Activated T-helper 17 cell treated with anti-CD3 and anti-CD28 coated beads, Interleukin-2, amount 50 U/mL, for 72 hours (primary cell): ENCODE results near the gene BBS4. TPM values are rescaled to one million over a fixed set of nuclear protein-coding genes. Genes with fewer than 3 reads are reported as not detected.
A peak's percentile ranks its signal among the peaks of the same experiment; 100 is the strongest.

ENCODE experiments used
- ATAC-seq: fragments of 150-1000 bp; cut with Tn5 transposase; replicated peaks from 2 replicates; pipeline ENCODE4 v1.10.0; 2021; ENCODE audit warnings: mild to moderate bottlenecking, moderate library complexity
- H3K27ac Mint-ChIP-seq: one replicate; pipeline ENCODE4 v1.8.0; 2022; ENCODE audit warnings: mixed read lengths
- H3K27me3 Mint-ChIP-seq: one replicate; pipeline ENCODE4 v1.8.0; 2022; ENCODE audit warnings: mixed read lengths
- H3K36me3 Mint-ChIP-seq: one replicate; pipeline ENCODE4 v1.8.0; 2022; ENCODE audit warnings: low read depth, mild to moderate bottlenecking, mixed read lengths
- H3K4me1 Mint-ChIP-seq: one replicate; pipeline ENCODE4 v1.8.0; 2022; ENCODE audit warnings: mixed read lengths
- H3K4me3 Mint-ChIP-seq: one replicate; pipeline ENCODE4 v1.8.0; 2022; ENCODE audit warnings: mild to moderate bottlenecking, mixed read lengths
- H3K9me3 Mint-ChIP-seq: one replicate; pipeline ENCODE4 v1.8.0; 2022; ENCODE audit warnings: mixed read lengths
- total RNA-seq, 2 donors: library from RNA; stranded (reverse); gene quantifications; one replicate each; pipeline ENCODE4 v1.2.3, GENCODE V29; 2022

BBS4 gene
- total RNA-seq, 2 donors from 2014 or later = 13.5 to 17.0 TPM

DNA sequence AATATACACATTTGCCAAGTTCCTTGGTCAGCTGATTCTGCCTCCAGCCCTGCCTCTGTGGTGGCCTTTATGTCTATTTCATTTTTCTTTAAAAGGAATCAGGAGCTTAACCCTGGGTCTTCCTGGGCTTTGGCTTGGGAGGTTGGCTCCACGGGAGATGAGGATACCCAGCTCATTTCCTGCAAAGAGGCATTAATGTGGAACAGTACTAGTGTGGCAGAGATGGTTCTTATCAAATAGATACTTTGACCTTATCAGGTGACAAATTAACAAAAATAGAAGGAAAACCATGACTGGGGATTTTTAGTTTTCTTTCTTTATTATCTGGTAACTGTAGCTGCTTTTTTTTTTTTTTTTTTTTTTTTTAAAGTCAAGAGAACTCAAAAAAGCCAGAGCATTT, 42.8 kb downstream of the BBS4 start:
- no peak for ATAC-seq

GRCh38 chr15:72732086-72732485, 46.1 kb downstream of the BBS4 start:
- H3K4me3 Mint-ChIP-seq = no peak overlapping the region
- peaks cover 4% of the 10 kb centered on the region for H3K4me1 Mint-ChIP-seq
- no peaks in the 10 kb centered on the region for H3K27me3 Mint-ChIP-seq
- peaks cover 37% of the 10 kb centered on the region for H3K36me3 Mint-ChIP-seq
- no peak for ATAC-seq
- H3K27ac Mint-ChIP-seq = no peak overlapping the region
- no peaks in the 10 kb centered on the region for H3K9me3 Mint-ChIP-seq

More for the DNA sequence above, 42.8 kb downstream of the BBS4 start:
- H3K4me3 Mint-ChIP-seq = no peak overlapping the region
- H3K4me1 Mint-ChIP-seq = no peaks in the 10 kb centered on the region
- no peaks in the 10 kb centered on the region for H3K27me3 Mint-ChIP-seq
- H3K9me3 Mint-ChIP-seq = no peaks in the 10 kb centered on the region
- no peak overlapping the region for H3K27ac Mint-ChIP-seq
- peaks cover 17% of the 10 kb centered on the region for H3K36me3 Mint-ChIP-seq

GRCh38 chr15:72732516-72732915, 46.5 kb downstream of the BBS4 start:
- Mint-ChIP-seq H3K4me3 (no peak overlapping the region), H3K27ac (no peak overlapping the region)
- ATAC-seq = no peak

GRCh38 chr15:72733941-72734738, 48.1 kb downstream of the BBS4 start:
- peaks cover 11% of the 10 kb centered on the region for H3K4me1 Mint-ChIP-seq
- H3K27me3 Mint-ChIP-seq = no peaks in the 10 kb centered on the region
- no peaks in the 10 kb centered on the region for H3K9me3 Mint-ChIP-seq
- no peak for ATAC-seq
- H3K36me3 Mint-ChIP-seq = peaks cover 50% of the 10 kb centered on the region
- H3K27ac Mint-ChIP-seq = no peak overlapping the region
- no peak overlapping the region for H3K4me3 Mint-ChIP-seq

More at GRCh38 chr15:72732516-72732915, 46.5 kb downstream of the BBS4 start:
- Mint-ChIP-seq H3K9me3 (no peaks in the 10 kb centered on the region), H3K27me3 (no peaks in the 10 kb centered on the region), H3K36me3 (peaks cover 38% of the 10 kb centered on the region), H3K4me1 (peaks cover 4% of the 10 kb centered on the region)

DNA sequence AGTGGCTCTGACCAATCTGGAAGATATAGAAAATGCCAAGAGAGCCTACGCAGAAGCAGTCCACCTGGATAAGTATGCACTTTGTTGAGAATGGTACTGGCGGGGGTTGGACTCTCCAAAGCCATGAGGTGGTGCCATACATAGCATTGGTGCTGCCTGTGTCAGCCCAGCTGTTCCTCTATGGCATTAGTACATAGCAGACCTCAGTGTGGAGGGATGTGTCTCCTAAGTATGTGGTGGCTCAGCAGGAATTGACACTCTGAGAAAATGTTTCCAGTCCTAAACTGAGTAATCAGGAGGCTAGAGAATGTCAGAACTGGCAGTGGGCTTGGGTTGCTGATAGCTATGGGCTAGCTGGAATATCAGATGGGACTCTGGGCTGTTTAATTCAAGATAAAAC, 49.1 kb downstream of the BBS4 start:
- Mint-ChIP-seq H3K9me3 (no peaks in the 10 kb centered on the region), H3K27ac (no peak overlapping the region), H3K4me1 (peaks cover 21% of the 10 kb centered on the region)

DNA sequence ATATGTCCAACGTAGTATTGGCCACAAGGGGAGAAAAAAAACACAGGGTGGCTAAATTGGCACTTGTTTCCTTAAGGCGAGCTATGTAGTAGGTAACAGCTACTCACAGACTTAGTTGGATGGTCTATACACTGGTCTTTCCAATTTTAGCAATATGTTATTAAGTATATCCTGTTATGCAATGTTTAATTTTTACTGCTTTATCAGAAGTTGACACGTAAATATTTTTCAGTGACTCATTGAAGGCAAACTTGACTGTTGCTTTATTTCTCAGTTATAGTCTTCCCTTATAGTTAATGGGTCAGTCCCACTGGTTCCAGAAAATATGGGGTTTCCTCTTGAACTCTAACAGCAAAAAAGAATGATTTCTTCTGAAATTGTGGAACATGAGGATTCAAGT, 51.1 kb downstream of the BBS4 start:
- Mint-ChIP-seq H3K9me3 (no peaks in the 10 kb centered on the region), H3K27ac (peak overlapping the region; percentile 31), H3K4me1 (peaks cover 37% of the 10 kb centered on the region), H3K27me3 (no peaks in the 10 kb centered on the region), H3K36me3 (peaks cover 69% of the 10 kb centered on the region), H3K4me3 (no peak overlapping the region)
- ATAC-seq = no peak

More for the DNA sequence above, 49.1 kb downstream of the BBS4 start:
- H3K36me3 Mint-ChIP-seq = peaks cover 60% of the 10 kb centered on the region
- H3K4me3 Mint-ChIP-seq = no peak overlapping the region
- H3K27me3 Mint-ChIP-seq = no peaks in the 10 kb centered on the region
- no peak for ATAC-seq

DNA sequence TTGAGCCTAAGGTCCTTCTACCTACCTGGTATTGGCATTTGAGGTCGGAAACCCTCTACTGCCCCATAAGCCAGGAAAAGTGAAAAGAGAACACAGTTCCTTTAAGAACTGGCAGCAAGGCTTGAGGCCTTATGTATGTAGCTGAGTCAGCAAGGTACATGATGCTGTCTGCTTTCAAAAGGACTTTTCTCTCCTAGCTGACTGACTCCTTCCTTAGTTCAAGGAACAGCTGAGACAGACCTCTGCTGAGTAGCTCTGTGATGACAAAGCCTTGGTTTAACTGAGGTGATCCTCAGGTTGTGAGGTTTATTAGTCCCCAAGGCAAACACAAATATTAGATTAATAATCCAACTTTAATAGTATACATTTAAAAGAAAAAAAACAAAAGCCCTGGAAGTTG, 51.7 kb downstream of the BBS4 start:
- peaks cover 37% of the 10 kb centered on the region for H3K4me1 Mint-ChIP-seq
- peaks cover 66% of the 10 kb centered on the region for H3K36me3 Mint-ChIP-seq
- peak; percentile 17 for ATAC-seq
- no peaks in the 10 kb centered on the region for H3K27me3 Mint-ChIP-seq
- no peaks in the 10 kb centered on the region for H3K9me3 Mint-ChIP-seq
- no peak overlapping the region for H3K4me3 Mint-ChIP-seq
- peak overlapping the region; percentile 31 for H3K27ac Mint-ChIP-seq

DNA sequence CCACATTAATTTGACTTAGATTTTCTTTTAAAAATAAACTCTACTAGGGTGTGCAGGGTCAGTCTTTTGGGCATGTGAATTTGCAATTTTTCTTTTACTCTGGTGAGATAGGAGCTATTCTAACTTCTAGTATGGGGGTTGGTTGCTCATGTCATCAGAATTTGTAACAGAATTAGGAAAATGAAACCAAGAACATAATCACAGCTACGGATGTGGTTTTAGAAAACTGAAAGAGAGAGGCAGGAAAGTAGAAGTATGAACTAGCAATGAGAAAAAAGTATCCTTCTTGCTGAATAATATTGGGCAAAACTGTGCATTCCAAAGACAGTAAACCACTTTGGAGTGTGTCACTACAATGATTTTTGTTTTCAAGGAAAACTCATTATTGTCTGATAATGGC, 54.2 kb downstream of the BBS4 start:
- peak; percentile 95 for ATAC-seq
- H3K36me3 Mint-ChIP-seq = peaks cover 63% of the 10 kb centered on the region
- peak overlapping the region; percentile 53 for H3K27ac Mint-ChIP-seq
- H3K27me3 Mint-ChIP-seq = no peaks in the 10 kb centered on the region
- no peaks in the 10 kb centered on the region for H3K9me3 Mint-ChIP-seq
- peaks cover 33% of the 10 kb centered on the region for H3K4me1 Mint-ChIP-seq
- H3K4me3 Mint-ChIP-seq = peak overlapping the region; percentile 42

DNA sequence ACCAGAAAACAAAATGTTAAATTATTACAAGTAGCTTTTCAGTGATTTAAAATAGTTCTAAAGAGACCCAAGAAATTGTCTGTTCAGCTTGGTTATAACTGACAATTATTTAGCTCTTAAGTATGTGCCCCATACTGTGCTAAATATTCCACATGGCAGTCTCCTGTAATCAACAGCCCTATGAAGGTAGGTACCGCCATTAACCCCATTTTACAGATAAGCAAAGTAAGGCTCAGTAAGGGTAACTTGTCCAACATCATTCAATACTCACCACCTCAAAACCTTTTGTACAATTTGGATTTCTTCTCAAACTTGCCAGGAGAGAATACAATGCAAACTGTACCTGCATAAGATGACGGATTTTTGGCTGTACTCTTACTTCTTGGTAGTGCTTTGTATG, 63.7 kb downstream of the BBS4 start:
- no peaks in the 10 kb centered on the region for H3K27me3 Mint-ChIP-seq
- ATAC-seq = no peak
- no peaks in the 10 kb centered on the region for H3K9me3 Mint-ChIP-seq
- H3K36me3 Mint-ChIP-seq = peaks cover 52% of the 10 kb centered on the region
- peaks cover 6% of the 10 kb centered on the region for H3K4me1 Mint-ChIP-seq
- H3K4me3 Mint-ChIP-seq = no peak overlapping the region
- H3K27ac Mint-ChIP-seq = no peak overlapping the region

DNA sequence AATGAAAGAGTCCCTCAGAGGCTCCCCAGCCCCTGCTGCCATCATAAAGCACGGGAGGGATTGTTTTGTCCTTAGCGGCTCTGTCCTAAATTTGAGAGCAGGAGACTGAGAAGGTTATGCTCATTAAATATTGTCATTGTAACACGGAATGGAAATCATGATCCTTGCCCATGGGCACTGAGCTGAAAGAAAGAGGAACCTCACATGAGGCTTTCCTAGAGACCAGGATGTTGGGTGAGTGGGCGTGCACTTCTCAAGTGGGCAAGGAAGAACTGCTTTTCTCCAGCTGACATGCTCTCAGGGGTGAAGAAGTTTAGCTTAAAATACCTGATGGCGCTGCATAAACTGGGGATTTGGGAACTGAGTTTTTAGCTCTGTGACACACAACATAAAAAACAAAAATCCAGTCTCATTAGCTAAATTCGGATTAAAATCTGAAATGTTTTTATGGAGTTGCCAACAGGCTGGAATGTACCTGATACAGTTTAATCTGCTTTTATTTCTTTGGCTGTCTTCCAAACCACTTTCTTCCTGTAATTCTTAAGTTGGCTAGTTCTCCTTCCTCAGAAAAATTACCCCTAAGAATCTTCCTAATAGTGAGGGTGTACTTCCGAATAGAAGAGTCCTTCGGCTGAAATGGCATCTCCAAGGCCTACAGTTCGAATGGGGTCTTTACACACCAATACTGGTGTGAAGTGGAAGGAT, 65.9 kb downstream of the BBS4 start:
- Mint-ChIP-seq H3K27me3 (no peaks in the 10 kb centered on the region), H3K4me1 (peaks cover 12% of the 10 kb centered on the region), H3K4me3 (no peak overlapping the region), H3K9me3 (no peaks in the 10 kb centered on the region), H3K36me3 (peaks cover 74% of the 10 kb centered on the region), H3K27ac (peak overlapping the region; percentile 74)
- ATAC-seq = no peak

GRCh38 chr15:72754096-72754495, 68.1 kb downstream of the BBS4 start:
- H3K36me3 Mint-ChIP-seq = peaks cover 90% of the 10 kb centered on the region
- H3K4me3 Mint-ChIP-seq = no peak overlapping the region
- H3K9me3 Mint-ChIP-seq = no peaks in the 10 kb centered on the region
- peaks cover 12% of the 10 kb centered on the region for H3K4me1 Mint-ChIP-seq
- no peaks in the 10 kb centered on the region for H3K27me3 Mint-ChIP-seq
- no peak overlapping the region for H3K27ac Mint-ChIP-seq
- no peak for ATAC-seq

GRCh38 chr15:72758182-72758581, 72.2 kb downstream of the BBS4 start:
- Mint-ChIP-seq H3K27ac (no peak overlapping the region), H3K9me3 (no peaks in the 10 kb centered on the region), H3K36me3 (peaks cover 100% of the 10 kb centered on the region), H3K27me3 (no peaks in the 10 kb centered on the region), H3K4me1 (peaks cover 6% of the 10 kb centered on the region), H3K4me3 (no peak overlapping the region)
- ATAC-seq = no peak

GRCh38 chr15:72760590-72761260, 74.7 kb downstream of the BBS4 start:
- peaks cover 4% of the 10 kb centered on the region for H3K4me1 Mint-ChIP-seq
- peak overlapping the region; percentile 25 for H3K27ac Mint-ChIP-seq
- no peaks in the 10 kb centered on the region for H3K27me3 Mint-ChIP-seq
- no peaks in the 10 kb centered on the region for H3K9me3 Mint-ChIP-seq
- H3K36me3 Mint-ChIP-seq = peaks cover 100% of the 10 kb centered on the region
- no peak overlapping the region for H3K4me3 Mint-ChIP-seq
- ATAC-seq = no peak

DNA sequence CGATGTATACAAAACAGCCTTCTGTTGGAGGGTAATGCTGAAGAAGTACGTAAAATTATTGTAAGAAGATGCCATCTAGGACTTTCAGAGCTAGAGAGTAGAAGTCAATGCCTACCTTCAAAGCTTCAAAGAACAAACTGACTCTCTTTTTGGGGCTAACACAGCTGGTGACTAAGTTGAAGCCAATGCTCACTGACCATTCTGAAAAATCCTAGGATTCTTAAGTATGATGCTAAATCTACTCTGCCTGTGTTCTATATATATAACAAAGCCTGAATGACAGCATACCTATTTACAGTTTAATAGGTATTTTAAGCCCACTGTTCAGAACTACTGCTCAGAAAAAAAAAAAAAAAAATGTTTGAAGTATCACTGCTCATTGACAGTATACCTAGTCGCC, 78.6 kb downstream of the BBS4 start:
- H3K4me1 Mint-ChIP-seq = peaks cover 9% of the 10 kb centered on the region
- H3K4me3 Mint-ChIP-seq = no peak overlapping the region
- no peaks in the 10 kb centered on the region for H3K27me3 Mint-ChIP-seq
- peaks cover 100% of the 10 kb centered on the region for H3K36me3 Mint-ChIP-seq
- H3K27ac Mint-ChIP-seq = no peak overlapping the region
- no peak for ATAC-seq
- no peaks in the 10 kb centered on the region for H3K9me3 Mint-ChIP-seq
